Stimulated activated CD8-positive, alpha-beta memory T cell treated with anti-CD3 and anti-CD28 coated beads, Interleukin-15, amount 100 ng/mL, for 4 hours (primary cell): ENCODE results near the gene EBNA1BP2.
A peak's percentile ranks its signal among the peaks of the same experiment; 100 is the strongest.
"Not testable (repeated sequence)": the region's sequence is repeated elsewhere in the genome, so short reads cannot be mapped to it uniquely, and the experiment has no call there.

Experiments used
- DNase-seq, 2 donors: peaks; one replicate each; pipeline ENCODE4 v3.0.0-alpha.2; 2020; ENCODE audit warnings: low read depth in 2 of 2

The EBNA1BP2 gene, protein sequence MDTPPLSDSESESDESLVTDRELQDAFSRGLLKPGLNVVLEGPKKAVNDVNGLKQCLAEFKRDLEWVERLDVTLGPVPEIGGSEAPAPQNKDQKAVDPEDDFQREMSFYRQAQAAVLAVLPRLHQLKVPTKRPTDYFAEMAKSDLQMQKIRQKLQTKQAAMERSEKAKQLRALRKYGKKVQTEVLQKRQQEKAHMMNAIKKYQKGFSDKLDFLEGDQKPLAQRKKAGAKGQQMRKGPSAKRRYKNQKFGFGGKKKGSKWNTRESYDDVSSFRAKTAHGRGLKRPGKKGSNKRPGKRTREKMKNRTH

GRCh38 chr1:43171876-43172526 lies at the start of gene EBNA1BP2, which contains the start of gene CFAP57:
Gene EBNA1BP2 (minus strand): TSS chr1:43172290. CDS start chr1:43172118, 172 bp downstream.
Gene CFAP57 (plus strand): TSS chr1:43172330. CDS start chr1:43172754, 424 bp downstream.
- peak; percentile 82 to 88 for DNase-seq

DNA sequence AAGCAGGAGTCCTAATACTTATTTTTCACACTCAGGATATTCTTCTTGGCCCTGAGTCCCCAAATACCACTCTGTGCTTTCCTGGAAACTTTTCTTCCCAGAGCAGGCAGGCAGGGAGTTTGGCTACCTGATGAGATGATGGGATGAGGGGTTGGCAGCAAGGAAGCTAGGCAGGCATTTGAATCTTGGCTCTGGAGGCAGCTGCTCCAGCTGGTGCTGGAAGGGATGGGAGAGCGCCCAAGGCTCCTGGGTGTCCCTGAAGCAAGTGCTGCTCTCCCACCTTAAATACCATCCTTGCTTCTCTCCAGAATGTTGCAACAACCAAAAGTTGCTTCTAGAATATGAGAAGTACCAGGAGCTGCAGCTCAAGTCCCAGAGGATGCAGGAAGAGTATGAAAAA lies 49.7 kb upstream of the EBNA1BP2 start:
- no peak for DNase-seq

GRCh38 chr1:43220905-43221778 lies 49.1 kb upstream of the EBNA1BP2 start:
- no peak for DNase-seq

DNA sequence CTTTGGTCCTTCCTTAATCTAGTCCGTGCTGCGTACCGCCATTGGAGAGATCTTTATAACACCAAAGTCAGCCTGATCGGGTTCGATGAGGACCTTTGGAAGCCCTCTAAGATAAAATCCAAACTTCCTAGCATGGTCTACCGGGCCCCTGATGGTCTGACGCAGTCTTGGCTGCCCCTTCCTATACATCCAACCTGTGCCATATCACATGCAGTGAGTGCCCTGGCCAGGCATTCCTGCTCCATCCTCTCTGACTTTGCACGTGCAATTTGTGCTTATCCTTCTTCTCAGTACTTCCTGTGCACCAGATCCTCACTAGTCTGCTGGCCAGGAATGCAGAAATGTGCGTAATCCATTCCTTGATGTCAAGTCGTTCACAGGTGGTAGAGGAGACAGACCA lies 45.7 kb upstream of the EBNA1BP2 start:
- DNase-seq = no peak

DNA sequence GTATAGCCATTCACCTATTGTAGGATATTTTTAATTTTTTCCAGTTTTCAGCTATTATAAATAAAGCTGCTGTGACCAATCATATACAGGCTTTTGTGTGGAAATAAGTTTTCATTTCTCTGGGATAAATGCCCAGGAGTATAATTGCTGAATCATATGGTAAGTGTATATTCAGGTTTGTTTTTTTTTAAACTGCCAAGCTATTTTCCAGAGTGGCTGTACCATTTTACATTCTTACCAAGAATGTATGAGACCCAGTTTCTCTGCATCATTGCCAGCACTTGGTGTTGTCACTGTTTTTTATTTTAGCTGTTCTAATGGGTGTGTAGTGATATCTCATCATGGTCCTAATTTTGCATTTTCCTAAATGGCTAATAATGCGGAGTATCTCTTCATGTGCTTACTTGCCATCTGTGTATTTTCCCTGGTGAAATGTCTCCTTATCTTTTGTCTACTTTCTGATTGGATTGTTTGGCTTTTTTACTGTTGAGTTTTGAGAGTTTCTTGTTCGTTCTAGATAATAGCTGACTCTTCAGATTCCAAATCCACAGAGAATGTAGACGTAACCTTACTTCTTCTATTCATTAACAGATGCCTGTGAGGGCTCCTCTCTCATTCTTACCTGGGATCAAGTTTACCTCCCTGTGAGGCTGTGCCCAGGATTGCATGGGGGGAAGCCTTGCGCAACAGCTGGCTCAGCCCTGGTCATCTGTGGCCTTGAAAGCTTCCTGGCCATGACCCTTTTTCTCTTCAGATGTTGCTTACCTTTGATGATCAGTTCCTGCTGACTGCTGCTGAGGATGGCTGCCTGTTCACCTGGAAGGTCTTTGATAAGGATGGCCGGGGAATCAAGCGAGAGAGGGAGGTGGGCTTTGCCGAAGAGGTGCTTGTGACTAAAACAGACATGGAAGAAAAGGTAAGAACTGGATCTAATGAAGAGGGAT lies 42.7 kb upstream of the EBNA1BP2 start:
- DNase-seq = no peak

- not testable (repeated sequence) for DNase-seq
Measured at GRCh38 chr1:43208277-43208676, 36.2 kb upstream of the EBNA1BP2 start.

GRCh38 chr1:43207229-43207853 lies 35.3 kb upstream of the EBNA1BP2 start:
- DNase-seq = no peak

- DNase-seq = no peak
Measured at GRCh38 chr1:43206600-43207228, 34.6 kb upstream of the EBNA1BP2 start.

DNA sequence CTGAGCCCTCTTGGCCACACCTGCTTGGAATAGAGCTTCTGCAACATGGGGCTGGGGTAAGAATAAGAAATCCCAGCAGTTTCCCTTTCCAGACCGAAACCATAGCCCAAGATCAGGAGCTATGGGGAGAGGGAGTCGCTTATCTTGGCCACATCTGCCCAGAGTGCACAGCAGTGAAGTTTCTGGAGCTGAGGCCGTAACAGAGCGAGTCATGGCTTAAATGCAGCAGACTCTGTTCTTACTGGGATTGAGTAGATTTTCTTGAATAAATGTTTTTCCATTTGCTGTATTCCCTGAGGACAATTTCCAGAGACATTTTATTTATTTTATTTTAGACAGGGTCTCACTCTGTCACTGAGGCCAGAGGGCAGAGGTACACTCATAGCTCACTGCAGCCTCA lies 33.6 kb upstream of the EBNA1BP2 start:
- DNase-seq = no peak

DNA sequence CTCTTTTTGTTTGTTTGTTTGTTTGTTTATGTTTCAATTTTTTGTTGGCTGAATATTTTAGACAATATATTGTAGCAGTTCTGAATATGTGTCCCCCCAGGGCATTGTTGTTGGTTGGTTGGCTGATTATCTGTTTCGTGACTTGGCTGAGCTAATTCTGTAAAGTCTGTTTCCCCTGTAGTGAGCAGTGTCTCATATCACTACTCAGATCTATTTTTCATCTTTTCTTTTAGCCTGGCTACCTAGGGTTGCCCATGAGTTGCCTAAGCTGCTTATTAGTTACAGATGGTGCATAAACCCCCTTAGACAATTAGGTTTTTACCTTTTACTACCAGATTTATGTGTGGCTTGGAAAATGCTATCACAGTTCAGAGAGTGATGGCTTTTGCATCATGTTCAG lies 32.3 kb upstream of the EBNA1BP2 start:
- no peak for DNase-seq

DNA sequence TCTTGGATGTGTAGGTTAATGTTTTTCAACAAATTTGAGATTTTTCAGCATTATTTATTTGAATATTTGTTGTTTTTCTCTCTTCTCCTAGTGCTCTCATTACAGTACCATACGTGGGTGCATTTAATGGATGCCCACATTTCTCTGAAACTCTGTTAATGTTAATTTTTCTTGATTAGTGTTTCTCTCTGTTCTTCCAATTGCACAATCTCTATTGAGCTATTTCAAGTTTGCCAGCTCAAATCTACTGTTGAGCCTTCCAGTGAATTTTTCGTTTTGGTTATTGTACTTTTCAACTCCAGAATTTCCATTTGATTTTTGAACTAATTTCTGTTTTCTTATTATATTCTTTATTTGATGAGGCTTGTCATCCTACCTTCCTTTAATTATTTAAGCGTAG lies 31.8 kb upstream of the EBNA1BP2 start:
- no peak for DNase-seq

DNA sequence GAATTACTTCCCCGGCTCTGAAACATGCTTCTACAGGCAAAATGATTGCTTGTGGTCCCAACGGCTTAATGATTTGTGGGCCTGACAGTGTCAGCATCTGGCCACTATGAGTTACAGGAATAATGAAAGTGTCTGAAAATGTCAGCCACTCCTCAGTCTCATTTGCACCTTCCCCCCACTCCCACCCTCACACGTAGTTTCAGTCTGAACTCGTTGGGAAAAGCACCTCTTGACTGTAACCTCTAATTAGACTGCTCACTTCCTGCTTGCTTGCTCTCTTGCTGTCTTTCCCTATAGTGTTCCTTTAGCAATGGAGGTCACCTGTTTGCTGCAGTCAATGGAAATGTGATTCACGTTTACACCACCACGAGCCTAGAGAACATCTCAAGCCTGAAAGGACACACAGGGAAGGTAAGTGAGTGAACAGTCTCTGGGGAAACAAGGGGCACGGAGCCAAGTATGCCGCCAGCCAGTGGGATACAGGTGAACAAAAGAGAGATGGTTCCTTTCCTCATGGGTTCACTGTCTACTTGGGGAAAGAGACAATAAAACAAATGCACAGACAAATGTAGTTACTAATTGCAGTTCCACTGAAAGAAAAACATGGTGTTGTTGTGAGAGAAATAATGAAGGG lies 27.1 kb upstream of the EBNA1BP2 start:
- DNase-seq = no peak

GRCh38 chr1:43197343-43198127 lies 25.4 kb upstream of the EBNA1BP2 start:
- no peak for DNase-seq

DNA sequence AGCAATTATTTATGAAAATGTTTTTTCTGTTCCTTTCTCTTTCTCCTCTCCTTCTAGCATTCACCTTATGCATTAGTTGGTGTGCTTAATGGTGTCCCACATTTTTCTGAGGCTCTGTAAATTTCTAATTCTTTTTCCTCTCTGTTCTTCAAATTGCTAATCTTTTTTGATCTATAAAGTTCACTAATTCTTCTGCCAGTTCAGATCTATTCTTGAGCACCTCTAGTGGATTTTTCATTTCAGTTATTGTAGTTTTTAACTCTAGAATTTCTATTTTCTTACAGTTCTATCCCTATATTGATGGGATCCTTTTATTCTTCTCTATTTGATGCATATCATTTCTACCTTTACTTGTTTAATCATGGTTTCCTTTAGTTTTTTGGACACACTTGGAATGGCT lies 22.4 kb upstream of the EBNA1BP2 start:
- DNase-seq = no peak

DNA sequence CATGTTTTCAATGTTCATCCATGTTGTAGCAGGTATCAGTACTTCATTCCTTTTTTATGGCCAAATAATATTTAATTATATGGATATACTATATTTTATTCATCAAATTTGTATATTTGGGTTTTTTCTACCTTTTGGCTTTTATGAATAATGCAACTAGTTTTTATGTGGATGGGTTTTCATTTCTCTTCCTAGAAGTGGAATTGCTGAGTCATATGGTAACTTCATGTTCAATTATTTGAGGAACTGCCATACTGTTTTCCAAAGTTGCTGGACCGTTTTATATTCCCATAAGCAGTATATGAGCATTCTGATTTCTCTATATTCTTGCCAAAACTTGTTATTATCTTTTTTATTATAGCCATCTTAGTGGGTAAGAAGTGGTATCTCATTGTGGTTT lies 16.0 kb upstream of the EBNA1BP2 start:
- DNase-seq = no peak

DNA sequence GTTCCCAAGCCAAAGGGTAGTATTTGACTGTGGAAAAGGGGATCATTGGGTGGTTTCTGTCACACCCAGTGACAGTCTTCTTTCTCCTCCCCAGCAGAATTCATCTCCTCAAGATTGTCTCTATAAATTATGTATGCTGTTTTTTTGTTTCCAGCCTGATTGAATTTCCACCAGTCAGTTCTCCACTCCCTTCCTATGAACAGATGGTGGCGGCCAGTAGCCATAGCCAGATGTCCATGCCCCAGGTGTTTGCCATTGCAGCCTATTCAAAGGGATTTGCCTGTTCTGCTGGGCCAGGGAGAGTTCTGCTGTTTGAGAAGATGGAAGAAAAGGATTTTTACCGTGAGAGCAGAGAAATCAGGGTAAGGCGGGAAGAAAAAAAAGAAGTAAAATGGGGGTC lies 12.9 kb upstream of the EBNA1BP2 start:
- DNase-seq = no peak

- no peak for DNase-seq
Measured at GRCh38 chr1:43184388-43184787, 12.3 kb upstream of the EBNA1BP2 start.

GRCh38 chr1:43177691-43178090 lies 5.6 kb upstream of the EBNA1BP2 start:
- no peak for DNase-seq

- DNase-seq = no peak
Measured at GRCh38 chr1:43174873-43175272, 2.8 kb upstream of the EBNA1BP2 start.
